ENCODE results near the gene TPRG1. TPM values are rescaled to one million over a fixed set of nuclear protein-coding genes. Genes with fewer than 3 reads are reported as not detected.

The TPRG1 gene
- total and polyA plus RNA-seq, 2 of the 8 experiments (the other 6 are each of a cell fraction or from before 2014, with no cell fraction given) = 0.37 to 0.47 TPM

DNA sequence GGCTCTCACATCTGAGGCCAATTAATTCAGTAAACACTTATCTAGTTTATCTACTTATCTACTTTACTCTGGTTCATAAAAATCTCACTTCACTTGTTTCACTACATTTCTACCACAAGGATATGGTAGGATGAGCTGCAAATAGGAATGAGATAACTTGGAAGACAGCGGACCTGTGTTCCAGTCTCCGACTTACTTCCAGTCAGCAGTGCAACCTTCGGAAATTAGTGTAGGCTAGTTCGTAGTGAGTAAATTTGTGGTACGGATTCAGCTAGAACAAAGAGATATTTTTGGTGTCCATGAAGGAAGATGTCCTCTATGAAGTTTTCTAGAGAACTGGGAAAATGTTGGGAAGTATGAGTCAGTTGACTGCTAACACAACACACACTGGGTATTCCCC is 66.3 kb downstream of the TPRG1 start:
- Histone ChIP-seq H3K4me3 (ENCODE audit: extremely low read depth in 1 of 4, insufficient read depth in 2 of 4, low read depth in 3 of 4, low read length in 4 of 4) (no peak overlapping the region), H2BK5ac (ENCODE audit: low read depth, low read length) (no peak overlapping the region), H4K8ac (ENCODE audit: extremely low read depth, insufficient read depth, low read length) (no peak overlapping the region), H3K56ac (replicated peaks; ENCODE audit: insufficient read length, low read depth, low read length) (no peak overlapping the region), H3K79me2 (ENCODE audit: control insufficient read depth in 1 of 2, insufficient read depth in 2 of 2, low read length in 2 of 2) (no peaks in the 10 kb centered on the region), H3K27ac (ENCODE audit: low read depth, low read length) (no peak overlapping the region), H3K4ac (replicated peaks; ENCODE audit: insufficient read length, low read depth, low read length) (no peak overlapping the region), H2AK5ac (ENCODE audit: low read depth, low read length) (no peak overlapping the region), H3K27me3 (replicated peaks in 1 of 4; ENCODE audit: control insufficient read depth in 3 of 4, extremely low read depth in 1 of 4, insufficient read depth in 3 of 4, low read length in 3 of 4) (no peaks in the 10 kb centered on the region), H2AFZ (ENCODE audit: low read length) (no peak overlapping the region), H3K9ac (replicated peaks in 1 of 4; ENCODE audit: extremely low read depth in 1 of 4, low read depth in 3 of 4, low read length in 3 of 4) (no peak overlapping the region), H2BK15ac (ENCODE audit: low read length) (no peak overlapping the region), H3K9me3 (ENCODE audit: insufficient read depth in 2 of 2, low read depth in 1 of 2, low read length in 1 of 2) (peaks cover under 1 to 2% of the 10 kb centered on the region in 2 experiments; a peak in 2 of 4 replicates), H3K18ac (ENCODE audit: extremely low read depth, low read length) (no peak overlapping the region), H3K36me3 (ENCODE audit: control insufficient read depth in 2 of 4, insufficient read depth in 4 of 4, low read length in 3 of 4) (no peaks in the 10 kb centered on the region; a peak in 1 of 8 replicates), H3K23ac (ENCODE audit: insufficient read length) (no peak overlapping the region), H3K4me1 (replicated peaks in 1 of 4; ENCODE audit: control insufficient read depth in 3 of 4, insufficient read depth in 4 of 4, low read length in 3 of 4) (no peaks in the 10 kb centered on the region), H3K79me1 (ENCODE audit: low read depth, low read length) (no peaks in the 10 kb centered on the region), H4K20me1 (replicated peaks in 1 of 2; ENCODE audit: control insufficient read depth in 1 of 2, insufficient read depth in 2 of 2, low read length in 2 of 2) (no peaks in the 10 kb centered on the region), H2BK20ac (ENCODE audit: low read length) (no peak overlapping the region), H4K91ac (replicated peaks; ENCODE audit: insufficient read length, low read length) (no peak overlapping the region), H3K4me2 (ENCODE audit: insufficient read depth in 1 of 2, low read depth in 2 of 2, low read length in 2 of 2) (no peak overlapping the region), H3K23me2 (ENCODE audit: low read depth, low read length) (no peaks in the 10 kb centered on the region; the same call in 1 of the 2 replicates), H3K14ac (ENCODE audit: insufficient read length) (no peak overlapping the region), H2BK12ac (ENCODE audit: low read depth, low read length) (no peak overlapping the region), H4K5ac (ENCODE audit: insufficient read length, low read depth, low read length) (no peak overlapping the region), H2BK120ac (replicated peaks; ENCODE audit: low read depth, low read length) (no peak overlapping the region)
- CTCF ChIA-PET (ENCODE audit: partially characterized antibody) = interaction anchor here (0.7 to 1.3 kb wide), 3 partner anchors 11 to 197 kb away, joined by 3 to 5 read pairs (median 3); no protein-coding TSS in a partner anchor
- POLR2A ChIA-PET (ENCODE audit: partially characterized antibody) = no interaction called here
- no peak for TF ChIP-seq SIX5 (IDR thresholded peaks at IDR 0.05; ENCODE audit: low read depth, low read length)
- WGBS, 2 experiments (ENCODE audit: extremely low coverage in 1 of 2, insufficient coverage in 1 of 2, insufficient read length in 1 of 2, insufficient replicate concordance in 2 of 2, low coverage in 1 of 2, low lambda C conversion rate in 2 of 2, missing lambda C conversion rate in 1 of 2) = 90% methylated on average over 5 of the region's 5 CpGs; no CpG with 5 or more reads in 1 of the 2 experiments
- FAIRE-seq (no peak), DNase-seq (ENCODE audit: low read depth in 1 of 2, low spot score in 2 of 2) (no peak)

All from H1 (cell line).